GM10847 (cell line): Measurements from ENCODE around the gene FAM184A.

Experiments
- POLR2A ChIP-seq: IDR thresholded peaks from 2 replicates; pipeline ENCODE4 v1.6.1; 2011; ENCODE audit not compliant: insufficient read length; ENCODE audit errors: extremely low read depth

The FAM184A gene

DNA sequence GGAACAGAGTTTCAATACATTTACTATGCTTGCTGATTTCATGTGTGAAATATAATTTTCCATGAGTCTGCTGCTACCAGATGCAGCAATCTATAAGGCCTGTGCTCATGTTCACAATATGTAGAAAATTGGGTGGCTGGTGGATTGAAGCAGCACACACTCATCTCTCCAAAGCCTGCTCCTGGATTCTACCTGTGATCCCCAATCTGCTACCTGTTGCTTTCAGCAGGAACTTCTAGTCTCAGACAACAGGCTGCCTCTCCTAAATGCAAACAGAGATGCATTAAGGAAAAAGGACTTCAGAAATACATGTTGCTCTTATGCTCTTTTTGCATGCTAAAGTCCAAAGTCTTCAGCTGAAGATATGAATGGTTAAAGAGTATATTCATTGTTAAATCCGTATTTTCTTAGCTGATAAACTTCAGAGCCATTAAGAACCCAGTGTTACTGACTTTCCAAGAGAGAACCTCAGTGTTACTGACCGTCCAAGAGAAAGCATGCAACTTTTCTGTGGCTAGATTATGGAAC lies 112.6 kb downstream of the FAM184A start:
- TF ChIP-seq POLR2A = no peak

DNA sequence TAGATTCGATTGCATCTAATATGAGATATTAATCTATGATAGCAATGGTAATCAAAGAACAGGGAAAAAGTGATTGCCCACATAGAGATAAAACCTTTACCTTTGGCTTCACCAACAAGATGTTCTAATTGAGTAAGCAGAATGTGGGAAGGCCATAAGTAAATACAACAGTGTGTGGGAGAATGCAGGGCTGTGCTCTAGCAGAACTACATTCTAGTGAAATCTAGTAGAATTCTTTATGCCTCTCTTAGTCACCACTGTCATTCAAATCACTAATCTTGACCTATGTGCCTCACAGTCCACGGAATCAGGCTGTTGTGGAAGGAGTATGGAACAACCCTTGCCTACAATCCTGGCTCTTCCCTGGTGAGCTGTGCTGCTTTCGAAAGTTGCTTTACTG lies 113.1 kb downstream of the FAM184A start:
- TF ChIP-seq POLR2A = no peak

DNA sequence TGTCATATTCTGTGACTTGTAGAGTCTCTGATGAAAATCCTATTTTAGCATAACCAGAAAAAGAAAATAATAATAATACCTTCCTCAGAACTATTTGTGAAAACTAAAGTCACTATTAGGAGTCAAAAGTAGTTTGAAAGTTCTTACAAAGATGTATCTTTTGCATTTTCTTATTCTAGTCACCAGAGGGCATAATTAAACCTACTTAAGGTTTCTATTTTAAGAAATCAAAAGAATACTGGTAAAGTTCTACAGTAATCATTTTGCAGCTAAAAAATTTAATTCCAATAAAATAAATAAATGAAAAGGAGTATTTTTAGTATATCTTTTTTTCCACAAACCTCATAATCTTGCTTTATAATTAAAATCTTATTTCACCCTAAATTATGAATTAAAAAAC lies 115.5 kb downstream of the FAM184A start:
- no peak for TF ChIP-seq POLR2A

DNA sequence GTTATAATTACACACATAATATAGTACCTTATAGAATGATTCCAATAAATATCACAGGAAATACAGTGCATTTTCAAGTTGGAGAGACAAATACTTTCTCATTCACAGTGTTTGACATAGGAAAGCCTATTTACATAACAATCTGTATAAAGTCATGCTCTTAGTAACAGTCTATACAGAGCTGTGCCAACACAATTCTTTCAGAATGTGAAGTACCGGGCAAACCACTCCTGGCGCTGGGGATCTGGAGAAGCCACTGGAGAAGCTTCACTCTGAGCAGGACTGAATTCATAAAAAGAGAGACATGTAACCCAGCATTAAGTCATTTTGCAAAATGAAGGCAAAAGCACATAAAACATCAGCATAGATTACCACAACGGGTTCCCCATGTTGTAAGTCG lies 118.6 kb downstream of the FAM184A start:
- no peak for TF ChIP-seq POLR2A

DNA sequence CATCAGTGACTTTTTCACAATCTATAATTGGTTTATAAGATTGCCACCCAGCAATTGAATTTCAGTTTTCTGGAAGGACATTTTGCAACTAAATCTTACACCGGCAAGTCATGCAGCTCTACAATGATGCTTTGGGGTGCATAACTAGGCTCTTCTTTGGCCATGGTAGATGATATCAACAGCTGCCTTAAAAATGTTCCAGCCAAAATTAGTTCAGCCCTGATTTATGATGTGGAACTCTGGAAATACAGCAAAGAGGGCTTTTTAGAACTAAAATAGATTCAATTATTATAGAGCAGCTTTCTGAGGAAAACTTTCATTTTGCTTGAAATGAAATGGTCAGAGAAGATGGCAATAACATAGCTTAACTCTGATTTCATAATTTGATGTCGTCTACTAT lies 125.1 kb downstream of the FAM184A start:
- no peak for TF ChIP-seq POLR2A

DNA sequence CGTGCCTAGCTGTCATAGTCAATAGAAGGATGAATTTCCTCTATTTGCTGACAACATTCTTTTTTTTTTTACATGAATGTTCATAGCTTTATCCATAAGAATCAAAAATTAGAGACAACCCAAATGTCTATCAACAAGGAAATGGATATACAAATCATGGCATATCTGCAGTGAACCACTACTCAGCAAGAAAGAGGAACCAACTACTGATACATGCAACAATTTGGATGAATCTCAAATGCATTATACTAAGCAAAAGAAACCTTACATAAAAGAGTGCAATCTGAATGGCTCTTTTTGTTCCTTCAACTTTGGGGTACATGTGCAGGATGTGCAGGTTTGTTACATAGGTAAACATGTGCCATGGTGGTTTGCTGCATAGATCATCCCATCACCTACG lies 125.8 kb downstream of the FAM184A start:
- no peak for TF ChIP-seq POLR2A

DNA sequence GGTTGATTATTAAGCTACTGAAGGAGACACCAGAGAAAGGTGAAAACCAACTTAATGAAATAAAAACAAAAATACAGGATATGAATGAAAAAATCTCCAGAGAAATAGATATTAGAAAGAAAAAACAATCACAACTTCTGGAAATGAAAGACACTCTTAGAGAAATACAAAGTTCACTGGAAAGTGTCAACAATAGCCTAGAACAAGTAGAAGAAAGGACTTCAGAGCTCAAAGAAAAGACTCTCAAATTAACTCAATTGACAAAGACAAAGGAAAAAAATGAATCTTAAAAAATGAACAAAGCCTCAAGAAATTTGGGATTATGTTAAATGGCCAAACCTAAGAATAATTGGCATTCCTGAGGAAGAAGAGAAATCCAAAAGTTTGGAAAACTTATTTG lies 133.2 kb downstream of the FAM184A start:
- no peak for TF ChIP-seq POLR2A

DNA sequence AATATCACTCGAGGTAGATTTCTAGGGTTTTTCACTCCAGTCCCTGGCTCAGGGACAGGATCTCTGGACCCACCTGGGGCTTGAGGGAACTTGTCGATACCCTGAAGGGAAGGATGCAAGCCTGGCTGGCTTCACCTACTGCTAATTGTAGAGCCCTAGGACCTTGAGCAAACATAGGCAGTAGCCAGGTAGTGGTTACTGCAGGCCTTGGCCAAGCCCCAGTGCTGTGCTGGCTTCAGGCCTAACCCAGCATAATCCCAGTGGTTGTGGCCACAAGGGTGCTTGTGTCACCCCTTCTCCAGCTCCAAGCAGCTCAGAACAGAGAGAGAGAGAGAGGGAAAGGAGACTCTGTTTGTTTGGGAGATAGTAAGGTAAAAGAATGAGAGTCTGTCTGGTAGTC lies 137.7 kb downstream of the FAM184A start:
- TF ChIP-seq POLR2A = no peak

DNA sequence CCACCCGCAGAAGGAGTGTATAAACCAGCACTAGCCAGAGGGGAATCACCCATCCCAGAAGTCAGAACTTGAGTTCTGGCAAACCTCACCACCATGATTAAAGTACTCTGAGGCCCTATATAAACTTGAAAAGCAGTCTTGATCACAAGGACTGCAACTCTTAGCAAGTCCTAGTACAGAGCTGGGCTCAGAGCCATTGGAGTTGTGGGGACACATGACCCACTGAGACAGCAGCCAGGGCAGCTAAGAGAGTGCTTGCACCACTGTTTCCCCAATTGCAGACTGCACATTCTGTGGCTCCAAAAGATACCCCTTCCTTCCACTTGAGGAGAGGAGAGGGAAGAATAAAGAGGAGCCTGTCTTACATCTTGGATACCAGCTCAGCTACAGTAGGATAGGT lies 138.8 kb downstream of the FAM184A start:
- no peak for TF ChIP-seq POLR2A

DNA sequence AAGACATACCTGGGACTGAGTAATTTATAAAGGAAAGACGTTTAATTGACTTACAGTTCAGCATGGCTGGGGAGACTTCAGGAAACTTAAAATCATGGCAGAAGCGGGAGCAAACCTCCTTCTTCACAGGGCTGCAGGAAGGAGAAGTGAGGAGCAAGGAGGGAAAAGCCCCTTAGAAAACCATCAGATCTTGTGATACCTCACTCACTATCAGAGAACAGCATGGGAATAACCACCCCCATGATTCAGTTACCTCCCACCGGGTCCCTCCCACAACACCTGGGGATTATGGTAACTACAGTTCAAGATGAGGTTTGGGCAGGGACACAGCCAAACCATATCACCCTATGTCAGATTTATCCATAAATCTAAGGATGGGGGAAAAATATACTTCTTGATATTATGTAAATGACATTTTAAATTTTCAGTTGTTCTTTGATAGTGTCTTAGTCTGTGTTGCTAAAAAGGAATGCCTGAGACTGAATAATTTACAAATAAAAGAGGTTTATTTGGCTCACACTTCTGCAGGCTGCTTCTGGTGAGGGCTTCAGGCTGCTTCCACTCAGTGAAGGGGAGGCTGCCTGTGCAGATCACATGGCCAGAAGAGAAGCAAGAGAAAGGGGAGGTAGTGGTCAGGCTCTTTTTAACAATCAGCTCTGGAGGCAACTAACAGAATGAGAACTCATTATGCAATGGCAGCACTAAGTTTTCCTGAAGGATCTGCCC lies 142.3 kb downstream of the FAM184A start:
- TF ChIP-seq POLR2A = no peak

DNA sequence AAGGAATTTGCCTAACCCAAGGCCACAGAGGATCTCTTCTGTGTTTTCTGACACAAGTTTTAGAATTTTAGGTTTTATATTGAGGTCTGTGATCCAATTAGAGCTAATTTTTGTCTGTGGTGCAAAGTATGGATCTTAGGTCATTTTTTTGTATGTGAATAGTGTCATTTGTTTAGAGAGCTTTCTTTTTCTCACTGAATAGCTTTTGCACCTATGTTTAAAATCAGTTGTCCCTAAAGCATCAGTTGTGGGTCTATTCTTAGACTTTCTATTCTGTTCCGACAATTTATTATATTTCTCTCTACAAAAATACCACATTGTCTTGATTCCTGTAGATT lies 143.2 kb downstream of the FAM184A start:
- no peak for TF ChIP-seq POLR2A

DNA sequence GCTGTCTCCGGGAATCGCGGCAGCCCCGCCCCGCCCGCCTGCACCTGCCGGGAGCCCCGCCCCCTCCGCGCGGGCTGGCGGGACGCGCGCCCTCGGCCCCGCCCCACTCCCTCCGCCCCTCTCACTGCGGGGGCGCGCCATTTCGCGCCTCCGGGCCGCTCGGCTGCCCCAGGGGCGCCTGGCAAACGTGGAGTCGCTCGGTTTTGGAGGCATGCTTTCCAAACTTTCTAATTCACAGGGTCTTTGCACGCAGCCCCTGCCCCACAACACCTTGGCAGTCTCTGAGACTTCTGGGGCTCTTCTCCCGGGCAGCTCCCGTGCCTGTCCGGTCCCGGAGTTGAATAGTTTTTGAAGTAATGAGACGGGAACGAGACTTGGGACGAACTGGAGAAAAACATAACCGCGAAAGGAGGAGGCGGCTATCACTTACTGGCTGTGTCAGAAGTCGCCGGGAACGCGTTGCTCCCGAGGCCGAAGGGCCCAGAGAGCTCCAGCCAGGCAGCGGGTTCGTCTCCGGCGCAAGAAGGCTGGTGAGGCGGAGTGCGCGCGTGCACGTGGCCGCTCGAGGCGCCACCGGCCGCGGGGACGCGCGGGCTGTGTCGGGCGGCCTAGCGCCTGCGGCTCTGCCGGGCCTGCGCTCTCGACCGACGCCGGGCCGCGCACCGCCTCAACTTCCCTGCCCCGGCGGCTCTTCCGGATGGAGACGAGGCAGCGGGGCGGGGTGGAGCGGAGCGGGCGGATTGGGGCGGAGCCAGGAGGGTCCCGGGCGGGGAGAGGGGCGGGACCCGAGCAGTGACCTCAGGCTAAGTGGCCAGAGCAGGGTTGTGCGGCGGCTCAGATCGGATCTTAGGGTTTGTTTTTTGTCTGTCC lies 143.8 kb downstream of the FAM184A start, which contains the start of gene MCM9:
MCM9 (minus strand) TSS at position 699 of the 870 bp plus-strand sequence. CDS start 3,436 bp downstream, outside the sequence.
- peak; percentile 55 for TF ChIP-seq POLR2A

DNA sequence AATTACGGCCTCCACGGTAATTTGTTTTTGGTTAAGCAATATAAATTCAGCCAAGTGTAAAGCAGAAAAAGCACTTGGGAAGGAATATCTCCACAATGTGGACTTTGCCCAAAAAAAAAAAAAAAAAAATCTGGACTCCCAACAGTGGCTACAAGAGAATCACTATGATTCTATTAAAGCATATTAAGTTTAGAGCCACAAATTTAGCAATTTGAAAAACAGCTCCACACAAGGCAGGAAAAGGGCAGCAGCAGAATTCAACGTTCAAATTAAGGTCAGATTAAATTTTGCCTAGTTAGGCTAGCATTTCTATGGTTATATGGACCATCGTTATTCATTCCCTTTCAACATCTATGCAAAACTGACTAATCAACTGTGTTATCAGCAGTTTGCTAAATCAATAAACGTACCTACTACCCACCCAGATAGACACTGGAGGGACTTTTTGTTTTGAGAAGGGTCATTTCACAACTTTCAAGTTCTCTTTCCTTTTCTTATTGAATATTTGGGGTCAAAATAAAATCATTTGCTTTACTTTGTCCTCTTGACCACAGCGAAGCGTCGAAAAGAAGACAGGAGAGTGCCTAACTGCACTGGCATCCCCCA lies 144.5 kb downstream of the FAM184A start:
- no peak for TF ChIP-seq POLR2A

DNA sequence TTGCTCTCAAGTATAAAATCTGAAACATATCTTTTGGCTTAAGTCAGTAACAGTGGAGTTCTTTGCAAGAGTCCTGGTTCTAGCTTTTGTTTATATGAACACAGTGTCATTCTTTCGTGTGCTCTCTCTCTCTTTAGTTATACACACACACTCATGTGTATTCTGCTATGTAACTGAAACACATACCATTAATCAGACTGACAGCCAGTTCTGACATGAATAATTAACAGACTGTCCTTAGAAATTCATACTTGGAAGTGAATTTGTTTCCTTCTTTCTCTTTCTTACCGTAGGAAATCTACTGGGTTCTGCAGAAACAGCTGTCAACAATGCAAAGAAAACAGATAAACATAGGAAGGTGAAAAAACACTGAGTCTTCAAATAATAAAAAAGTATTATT lies 146.0 kb downstream of the FAM184A start:
- no peak for TF ChIP-seq POLR2A

DNA sequence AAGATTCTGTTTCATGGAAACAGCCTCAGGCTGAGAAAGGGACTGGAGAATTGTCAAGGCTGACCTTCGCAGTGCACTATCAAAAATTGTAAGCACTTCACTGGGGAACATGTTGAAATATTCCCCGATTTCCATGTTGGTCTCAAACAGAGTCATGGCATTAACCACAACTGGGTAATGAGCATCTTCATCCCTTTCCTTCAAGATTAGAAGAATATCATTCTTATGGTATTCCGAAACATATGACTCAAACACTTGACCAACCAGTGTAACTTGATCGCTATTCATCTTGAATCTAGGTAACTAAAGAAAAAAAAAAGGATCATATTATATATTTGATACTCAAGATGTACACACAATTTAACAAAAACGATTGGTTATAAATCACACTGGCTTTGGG lies 147.0 kb downstream of the FAM184A start:
- TF ChIP-seq POLR2A = no peak

DNA sequence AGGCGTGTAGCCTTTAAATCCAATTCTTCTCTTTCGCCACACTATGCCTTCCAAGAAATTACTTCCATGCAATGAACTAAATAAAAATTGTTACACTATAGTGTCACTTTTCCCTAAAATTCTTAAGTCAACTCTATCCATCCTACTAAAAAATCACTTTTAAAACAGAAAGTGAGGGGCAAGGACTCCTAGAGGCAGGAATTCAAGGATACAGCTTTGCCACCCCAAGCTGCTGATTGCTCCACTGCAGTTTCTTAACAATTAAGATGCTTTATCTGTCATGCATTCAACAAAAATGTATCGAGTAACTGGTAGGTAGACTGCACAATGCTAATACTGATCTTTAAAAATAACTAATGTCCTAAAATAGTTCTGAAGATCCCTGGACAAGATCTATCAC lies 147.8 kb downstream of the FAM184A start:
- no peak for TF ChIP-seq POLR2A
